H1 (cell line): Measurements from ENCODE around the gene CHST11. TPM values are rescaled to one million over a fixed set of nuclear protein-coding genes. Genes with fewer than 3 reads are reported as not detected.

Experiments
- CTCF ChIA-PET: fragments of 300-600 bp; sonication (Branson Sonifier 250); formaldehyde crosslinking; loops from one replicate; lab custom pipeline; 2021; ENCODE audit not compliant: partially characterized antibody; lab: Charles Lee
- POLR2A ChIA-PET: fragments of 300-600 bp; sonication (Branson Sonifier 250); formaldehyde crosslinking; loops from one replicate; lab custom pipeline; 2021; ENCODE audit warnings: inconsistent platforms; ENCODE audit not compliant: partially characterized antibody; lab: Charles Lee
- DNase-seq, 2 experiments: peaks; one replicate each; pipeline versions ENCODE4 v3.0.0 to v3.0.0-alpha.2; 2010 to 2022; ENCODE audit warnings: low spot score in 2 of 2, low read depth in 1 of 2, mixed read lengths in 1 of 2
- FAIRE-seq: peaks from 2 replicates; lab custom pipeline; 2011; peaks lifted over from hg19 to GRCh38; lab: Jason Lieb, UNC
- H2AFZ ChIP-seq: 2 replicates; pipeline ENCODE4 v1.8.1; 2012; ENCODE audit warnings: low read length, inconsistent platforms
- H2AK5ac ChIP-seq: 2 replicates; pipeline ENCODE4 v1.6.1; 2013; ENCODE audit warnings: low read depth, low read length
- H2BK120ac ChIP-seq: replicated peaks from 2 replicates; pipeline ENCODE3; 2013; ENCODE audit warnings: low read depth, low read length, inconsistent platforms
- H2BK12ac ChIP-seq: 2 replicates; pipeline ENCODE4 v1.6.1; 2013; ENCODE audit warnings: low read depth, low read length
- H2BK15ac ChIP-seq: 2 replicates; pipeline ENCODE4 v1.6.1; 2013; ENCODE audit warnings: low read length
- H2BK20ac ChIP-seq: 2 replicates; pipeline ENCODE4 v1.6.1; 2013; ENCODE audit warnings: low read length
- H2BK5ac ChIP-seq: 2 replicates; pipeline ENCODE4 v1.6.1; 2013; ENCODE audit warnings: low read depth, low read length
- H3K14ac ChIP-seq: 2 replicates; pipeline ENCODE4 v1.6.1; 2013; ENCODE audit warnings: inconsistent platforms; ENCODE audit not compliant: insufficient read length
- H3K18ac ChIP-seq: 2 replicates; pipeline ENCODE4 v1.6.1; 2013; ENCODE audit warnings: low read length; ENCODE audit errors: extremely low read depth
- H3K23ac ChIP-seq: 2 replicates; pipeline ENCODE4 v1.6.1; 2013; ENCODE audit warnings: inconsistent platforms; ENCODE audit not compliant: insufficient read length
- H3K23me2 ChIP-seq: 2 replicates; pipeline ENCODE4 v1.6.1; 2013; ENCODE audit warnings: low read depth, low read length
- H3K27ac ChIP-seq: 2 replicates; pipeline ENCODE4 v1.6.1; 2011; ENCODE audit warnings: low read depth, low read length, inconsistent platforms
- H3K27me3 ChIP-seq, 4 experiments: replicated peaks in 1 of 4; 1 replicate in 1 of 4; 2 replicates in 3 of 4; pipeline versions ENCODE4 v1.6.1 to v1.8.1; 2011 to 2013; ENCODE audit warnings: low read length in 3 of 4, mild to moderate bottlenecking in 3 of 4, inconsistent platforms in 2 of 4, mixed read lengths in 2 of 4, moderate library complexity in 1 of 4; ENCODE audit not compliant: control insufficient read depth in 3 of 4, insufficient read depth in 3 of 4; ENCODE audit errors: extremely low read depth in 1 of 4
- H3K36me3 ChIP-seq, 4 experiments: 2 replicates each; pipeline versions ENCODE4 v1.6.1 to v1.8.1; 2011 to 2013; ENCODE audit warnings: mild to moderate bottlenecking in 4 of 4, low read length in 3 of 4, moderate library complexity in 2 of 4, control low read depth in 1 of 4, inconsistent platforms in 1 of 4; ENCODE audit not compliant: insufficient read depth in 4 of 4, control insufficient read depth in 2 of 4
- H3K4ac ChIP-seq: replicated peaks from 2 replicates; pipeline ENCODE3; 2013; ENCODE audit warnings: low read length, low read depth, mixed read lengths, inconsistent platforms; ENCODE audit not compliant: insufficient read length
- H3K4me1 ChIP-seq, 4 experiments: replicated peaks in 1 of 4; 1 replicate in 1 of 4; 2 replicates in 3 of 4; pipeline versions ENCODE4 v1.6.1 to v1.8.1; 2011 to 2013; ENCODE audit warnings: low read length in 3 of 4, inconsistent platforms in 2 of 4, mixed read lengths in 1 of 4; ENCODE audit not compliant: insufficient read depth in 4 of 4, control insufficient read depth in 3 of 4
- H3K4me2 ChIP-seq, 2 experiments: 2 replicates each; pipeline versions ENCODE4 v1.6.1 to v1.8.1; 2011 to 2013; ENCODE audit warnings: low read depth in 2 of 2, low read length in 2 of 2, control low read depth in 1 of 2, inconsistent platforms in 1 of 2, mild to moderate bottlenecking in 1 of 2; ENCODE audit not compliant: insufficient read depth in 1 of 2
- H3K4me3 ChIP-seq, 4 experiments: fragments of 200-600, 300-600 bp in 1 of 4; sonication (generic), shearing (Covaris generic), sonication (Bioruptor Twin) in 1 of 4; 2 replicates each; pipeline versions ENCODE4 v1.5.1 to v1.8.1; 2011 to 2016; ENCODE audit warnings: low read length in 4 of 4, low read depth in 3 of 4, control low read depth in 2 of 4, inconsistent platforms in 2 of 4, mild to moderate bottlenecking in 2 of 4, mixed read lengths in 1 of 4, moderate library complexity in 1 of 4; ENCODE audit not compliant: insufficient read depth in 2 of 4; ENCODE audit errors: extremely low read depth in 1 of 4
- H3K56ac ChIP-seq: replicated peaks from 2 replicates; pipeline ENCODE3; 2013; ENCODE audit warnings: low read depth, mild to moderate bottlenecking, mixed read lengths, low read length, inconsistent platforms; ENCODE audit not compliant: insufficient read length
- H3K79me1 ChIP-seq: 2 replicates; pipeline ENCODE4 v1.6.1; 2013; ENCODE audit warnings: low read depth, low read length, control low read depth
- H3K79me2 ChIP-seq, 2 experiments: 2 replicates each; pipeline versions ENCODE4 v1.6.1 to v1.8.1; 2012 to 2013; ENCODE audit warnings: low read length in 2 of 2, mild to moderate bottlenecking in 2 of 2, inconsistent platforms in 1 of 2; ENCODE audit not compliant: insufficient read depth in 2 of 2, control insufficient read depth in 1 of 2
- H3K9ac ChIP-seq, 4 experiments: replicated peaks in 1 of 4; 1 replicate in 1 of 4; 2 replicates in 3 of 4; pipeline versions ENCODE4 v1.6.1 to v1.8.1; 2011 to 2013; ENCODE audit warnings: low read depth in 3 of 4, low read length in 3 of 4, control low read depth in 2 of 4, mild to moderate bottlenecking in 2 of 4, moderate library complexity in 2 of 4, inconsistent platforms in 1 of 4; ENCODE audit errors: extremely low read depth in 1 of 4
- H3K9me3 ChIP-seq, 2 experiments: 2 replicates each; pipeline versions ENCODE4 v1.6.1 to v1.8.1; 2012 to 2013; ENCODE audit warnings: mild to moderate bottlenecking in 2 of 2, moderate library complexity in 2 of 2, control low read depth in 1 of 2, inconsistent platforms in 1 of 2, low read depth in 1 of 2, low read length in 1 of 2, mixed read lengths in 1 of 2; ENCODE audit not compliant: insufficient read depth in 2 of 2
- H4K20me1 ChIP-seq, 2 experiments: replicated peaks in 1 of 2; 2 replicates each; pipeline versions ENCODE3 to v1.8.1; 2011 to 2013; ENCODE audit warnings: inconsistent platforms in 2 of 2, low read length in 2 of 2, mild to moderate bottlenecking in 1 of 2; ENCODE audit not compliant: insufficient read depth in 2 of 2, control insufficient read depth in 1 of 2
- H4K5ac ChIP-seq: 2 replicates; pipeline ENCODE4 v1.6.1; 2013; ENCODE audit warnings: low read length, low read depth, mixed read lengths, inconsistent platforms; ENCODE audit not compliant: insufficient read length
- H4K8ac ChIP-seq: 2 replicates; pipeline ENCODE4 v1.8.0; 2013; ENCODE audit warnings: mild to moderate bottlenecking, moderate library complexity, low read length, inconsistent platforms; ENCODE audit not compliant: insufficient read depth; ENCODE audit errors: extremely low read depth
- H4K91ac ChIP-seq: replicated peaks from 2 replicates; pipeline ENCODE3; 2013; ENCODE audit warnings: low read length, mixed read lengths, inconsistent platforms; ENCODE audit not compliant: insufficient read length
- EZH2 ChIP-seq: fragments of 200-600 bp; sonication (generic); IDR thresholded peaks from 2 replicates; pipeline ENCODE4 v1.7.1; 2012; ENCODE audit warnings: low read depth, mild to moderate bottlenecking, moderate library complexity, low read length, inconsistent platforms; ENCODE audit not compliant: severe bottlenecking
- TCF12 ChIP-seq: IDR thresholded peaks from 2 replicates; pipeline ENCODE4 v1.6.1; 2011; ENCODE audit warnings: low read depth, mild to moderate bottlenecking, low read length
- WGBS, 2 experiments: shearing (Covaris generic) in 1 of 2; methylation state at CpG; one replicate each; pipeline versions ENCODE4 v1.1.6 to v1.1.7; 2013 to 2015; ENCODE audit warnings: low lambda C conversion rate in 2 of 2, mixed read lengths in 2 of 2, inconsistent platforms in 1 of 2, low coverage in 1 of 2, missing lambda C conversion rate in 1 of 2; ENCODE audit not compliant: insufficient replicate concordance in 2 of 2, insufficient coverage in 1 of 2, insufficient read length in 1 of 2; ENCODE audit errors: extremely low coverage in 1 of 2, missing lambda C conversion rate in 1 of 2; 5-methylcytosine and 5-hydroxymethylcytosine counted together
- polyA plus RNA-seq, 7 experiments: library from polyadenylated mRNA; depleted of rRNA in 3 of 7; stranded (reverse) in 5 of 7; unstranded in 2 of 7; fragments of >200 nt in 5 of 7; fragments of 200-250 nt in 2 of 7; gene quantifications; 1 replicate in 5 of 7; 2 replicates in 1 of 7; 4 replicates in 1 of 7; pipeline versions ENCODE4 v1.2.1 to v1.2.3, GENCODE V29; 2011 to 2013; ENCODE audit warnings: missing spikeins in 2 of 7, mixed read lengths in 2 of 7
- total RNA-seq: library from RNA; stranded (reverse); fragmentation: NEBNext Ultra II Directional; extraction: Animal tissue kit (Norgen Biotek cat#: 25700); gene quantifications from 2 replicates; pipeline ENCODE4 v1.2.1, GENCODE V29; 2021

Gene CHST11
- total and polyA plus RNA-seq, 2 of the 8 experiments (the other 6 are each of a cell fraction or from before 2014, with no cell fraction given), result 14.4 to 20.8 TPM

DNA sequence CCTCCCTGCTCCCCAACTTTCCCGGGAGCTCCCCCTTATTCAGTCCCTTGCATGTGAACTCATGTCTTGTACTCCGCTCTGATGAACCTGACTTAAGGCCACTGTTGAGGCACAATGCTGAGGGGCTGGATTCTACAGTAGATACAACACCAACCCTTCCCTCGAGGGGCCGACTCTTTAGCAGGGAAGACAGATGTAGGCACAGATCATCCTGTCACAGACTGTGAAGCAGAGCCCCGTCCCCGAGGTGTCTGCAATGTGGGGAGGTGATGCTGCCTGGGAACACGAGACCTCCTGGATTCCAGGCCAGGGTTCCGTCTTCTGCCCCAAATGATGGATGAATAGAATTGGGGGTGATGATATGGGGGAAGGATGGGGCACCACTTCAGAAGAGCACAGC lies 175.1 kb downstream of the CHST11 start:
- Histone ChIP-seq H3K4me2 (no peak overlapping the region), H3K56ac (no peak overlapping the region), H3K18ac (no peak overlapping the region), H2AFZ (no peak overlapping the region), H3K79me1 (no peaks in the 10 kb centered on the region), H3K4me1 (peaks cover 0 to 10% (median 3%) of the 10 kb centered on the region in 4 experiments; a peak in 4 of 7 replicates), H4K5ac (no peak overlapping the region), H2BK12ac (no peak overlapping the region), H2BK20ac (no peak overlapping the region), H3K23ac (no peak overlapping the region), H3K23me2 (no peaks in the 10 kb centered on the region), H3K9me3 (no peaks in the 10 kb centered on the region), H3K14ac (no peak overlapping the region), H3K9ac (no peak overlapping the region), H2AK5ac (no peak overlapping the region), H2BK5ac (no peak overlapping the region), H2BK120ac (no peak overlapping the region), H3K27me3 (0 out of 7 replicates have a peak, but pooled peaks cover 0 to 2% (median 0%) of the 10 kb centered on the region in 4 experiments), H4K20me1 (peaks cover 1 to 7% of the 10 kb centered on the region in 2 experiments), H3K36me3 (no peaks in the 10 kb centered on the region), H3K79me2 (no peaks in the 10 kb centered on the region), H4K8ac (no peak overlapping the region), H2BK15ac (no peak overlapping the region), H3K27ac (no peak overlapping the region), H3K4me3 (no peak overlapping the region), H3K4ac (no peak overlapping the region), H4K91ac (no peak overlapping the region)
- FAIRE-seq (no peak), DNase-seq (no peak)
- CTCF ChIA-PET, result interaction anchor here (1.2 to 2.0 kb wide), 6 partner anchors 13 to 250 kb away, joined by 3 to 6 read pairs (median 4); no protein-coding TSS in a partner anchor
- TF ChIP-seq EZH2, result no peak
- no peak for TF ChIP-seq TCF12
- WGBS, 2 experiments, result 92% methylated on average over 8 of the region's 8 CpGs; no CpG with 5 or more reads in 1 of the 2 experiments
- POLR2A ChIA-PET, result no interaction called here
